ENCODE data around the gene EXOSC3. TPM values are rescaled to one million over a fixed set of nuclear protein-coding genes. Genes with fewer than 3 reads are reported as not detected.
A peak's percentile ranks its signal among the peaks of the same experiment; 100 is the strongest.

Gene EXOSC3
- total and polyA plus RNA-seq, 10 of the 15 experiments (the other 5 are each of a cell fraction or from before 2014, with no cell fraction given): 8.2 to 161 (median 61.4) TPM

DNA sequence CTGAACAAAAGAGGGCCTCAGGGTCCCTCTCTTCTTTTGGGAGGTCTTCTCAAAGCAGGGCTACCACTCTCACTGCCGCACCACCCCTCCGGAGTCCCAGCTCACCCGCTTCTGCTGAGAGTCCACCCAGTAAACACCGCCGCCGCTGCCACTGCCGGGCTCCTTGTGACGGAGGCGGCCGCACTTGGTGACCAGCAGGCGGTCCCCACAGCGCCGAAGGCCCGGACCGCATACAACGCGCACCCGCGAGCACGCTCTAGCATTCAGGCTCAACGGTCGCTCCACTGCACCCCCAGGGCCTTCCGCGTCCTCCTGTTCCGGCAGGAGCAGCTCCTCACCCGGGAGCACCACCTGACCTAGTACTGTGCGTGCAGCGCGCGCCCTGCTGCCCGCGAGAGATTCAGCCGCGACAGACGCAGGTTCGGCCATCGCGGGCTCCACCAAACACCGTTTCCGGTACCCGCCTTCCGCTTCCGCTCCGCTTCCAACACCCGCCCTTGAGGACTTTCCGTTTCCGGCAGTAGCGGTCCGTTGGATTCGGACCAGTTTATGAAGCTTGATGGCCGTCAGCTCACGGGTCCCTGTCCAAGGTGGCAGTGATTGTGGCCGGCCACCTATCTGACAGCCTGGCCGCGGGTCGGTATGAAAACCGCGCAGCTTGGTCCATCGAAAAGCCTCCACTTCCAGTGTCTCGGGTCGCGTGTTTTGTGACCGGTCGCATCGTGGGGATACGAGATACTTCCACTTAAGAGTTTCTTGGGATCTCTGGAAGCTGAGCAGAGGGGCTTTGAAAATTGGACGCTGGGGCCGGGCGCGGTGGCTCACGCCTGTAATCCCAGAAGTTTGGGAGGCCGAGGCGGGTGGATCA is at the start of gene EXOSC3 (continued):
- TF ChIP-seq, protein P1, sequence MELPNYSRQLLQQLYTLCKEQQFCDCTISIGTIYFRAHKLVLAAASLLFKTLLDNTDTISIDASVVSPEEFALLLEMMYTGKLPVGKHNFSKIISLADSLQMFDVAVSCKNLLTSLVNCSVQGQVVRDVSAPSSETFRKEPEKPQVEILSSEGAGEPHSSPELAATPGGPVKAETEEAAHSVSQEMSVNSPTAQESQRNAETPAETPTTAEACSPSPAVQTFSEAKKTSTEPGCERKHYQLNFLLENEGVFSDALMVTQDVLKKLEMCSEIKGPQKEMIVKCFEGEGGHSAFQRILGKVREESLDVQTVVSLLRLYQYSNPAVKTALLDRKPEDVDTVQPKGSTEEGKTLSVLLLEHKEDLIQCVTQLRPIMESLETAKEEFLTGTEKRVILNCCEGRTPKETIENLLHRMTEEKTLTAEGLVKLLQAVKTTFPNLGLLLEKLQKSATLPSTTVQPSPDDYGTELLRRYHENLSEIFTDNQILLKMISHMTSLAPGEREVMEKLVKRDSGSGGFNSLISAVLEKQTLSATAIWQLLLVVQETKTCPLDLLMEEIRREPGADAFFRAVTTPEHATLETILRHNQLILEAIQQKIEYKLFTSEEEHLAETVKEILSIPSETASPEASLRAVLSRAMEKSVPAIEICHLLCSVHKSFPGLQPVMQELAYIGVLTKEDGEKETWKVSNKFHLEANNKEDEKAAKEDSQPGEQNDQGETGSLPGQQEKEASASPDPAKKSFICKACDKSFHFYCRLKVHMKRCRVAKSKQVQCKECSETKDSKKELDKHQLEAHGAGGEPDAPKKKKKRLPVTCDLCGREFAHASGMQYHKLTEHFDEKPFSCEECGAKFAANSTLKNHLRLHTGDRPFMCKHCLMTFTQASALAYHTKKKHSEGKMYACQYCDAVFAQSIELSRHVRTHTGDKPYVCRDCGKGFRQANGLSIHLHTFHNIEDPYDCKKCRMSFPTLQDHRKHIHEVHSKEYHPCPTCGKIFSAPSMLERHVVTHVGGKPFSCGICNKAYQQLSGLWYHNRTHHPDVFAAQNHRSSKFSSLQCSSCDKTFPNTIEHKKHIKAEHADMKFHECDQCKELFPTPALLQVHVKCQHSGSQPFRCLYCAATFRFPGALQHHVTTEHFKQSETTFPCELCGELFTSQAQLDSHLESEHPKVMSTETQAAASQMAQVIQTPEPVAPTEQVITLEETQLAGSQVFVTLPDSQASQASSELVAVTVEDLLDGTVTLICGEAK (IDR thresholded peaks at IDR 0.05; ENCODE audit: borderline replicate concordance): peak; percentile 97
- TF ChIP-seq, protein P2, sequence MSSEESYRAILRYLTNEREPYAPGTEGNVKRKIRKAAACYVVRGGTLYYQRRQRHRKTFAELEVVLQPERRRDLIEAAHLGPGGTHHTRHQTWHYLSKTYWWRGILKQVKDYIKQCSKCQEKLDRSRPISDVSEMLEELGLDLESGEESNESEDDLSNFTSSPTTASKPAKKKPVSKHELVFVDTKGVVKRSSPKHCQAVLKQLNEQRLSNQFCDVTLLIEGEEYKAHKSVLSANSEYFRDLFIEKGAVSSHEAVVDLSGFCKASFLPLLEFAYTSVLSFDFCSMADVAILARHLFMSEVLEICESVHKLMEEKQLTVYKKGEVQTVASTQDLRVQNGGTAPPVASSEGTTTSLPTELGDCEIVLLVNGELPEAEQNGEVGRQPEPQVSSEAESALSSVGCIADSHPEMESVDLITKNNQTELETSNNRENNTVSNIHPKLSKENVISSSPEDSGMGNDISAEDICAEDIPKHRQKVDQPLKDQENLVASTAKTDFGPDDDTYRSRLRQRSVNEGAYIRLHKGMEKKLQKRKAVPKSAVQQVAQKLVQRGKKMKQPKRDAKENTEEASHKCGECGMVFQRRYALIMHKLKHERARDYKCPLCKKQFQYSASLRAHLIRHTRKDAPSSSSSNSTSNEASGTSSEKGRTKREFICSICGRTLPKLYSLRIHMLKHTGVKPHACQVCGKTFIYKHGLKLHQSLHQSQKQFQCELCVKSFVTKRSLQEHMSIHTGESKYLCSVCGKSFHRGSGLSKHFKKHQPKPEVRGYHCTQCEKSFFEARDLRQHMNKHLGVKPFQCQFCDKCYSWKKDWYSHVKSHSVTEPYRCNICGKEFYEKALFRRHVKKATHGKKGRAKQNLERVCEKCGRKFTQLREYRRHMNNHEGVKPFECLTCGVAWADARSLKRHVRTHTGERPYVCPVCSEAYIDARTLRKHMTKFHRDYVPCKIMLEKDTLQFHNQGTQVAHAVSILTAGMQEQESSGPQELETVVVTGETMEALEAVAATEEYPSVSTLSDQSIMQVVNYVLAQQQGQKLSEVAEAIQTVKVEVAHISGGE (CRISPR knock-in tag; IDR thresholded peaks at IDR 0.05): peak; percentile 73
- TF ChIP-seq ZNF274 (IDR thresholded peaks at IDR 0.05; ENCODE audit: insufficient read depth, insufficient read length): no peak
- no peak for TF ChIP-seq ZZZ3 (IDR thresholded peaks at IDR 0.05; ENCODE audit: control insufficient read depth, insufficient read length, low read depth)
- peak; percentile 78 for TF ChIP-seq CBFB (IDR thresholded peaks at IDR 0.05; ENCODE audit: low read depth)
- TF ChIP-seq SPI1 (IDR thresholded peaks at IDR 0.05; ENCODE audit: borderline replicate concordance, insufficient read depth, low read depth, low read length): peak; percentile 29; the same call in 1 of the 2 replicates
- TF ChIP-seq IKZF1 (conservative IDR thresholded peaks at IDR 0.05): peak; percentile 90
- TF ChIP-seq NBN (IDR thresholded peaks at IDR 0.05): peak; percentile 72; the same call in 1 of the 2 replicates
- no peak for TF ChIP-seq CHD4 (IDR thresholded peaks at IDR 0.05)
- TF ChIP-seq, protein P3, sequence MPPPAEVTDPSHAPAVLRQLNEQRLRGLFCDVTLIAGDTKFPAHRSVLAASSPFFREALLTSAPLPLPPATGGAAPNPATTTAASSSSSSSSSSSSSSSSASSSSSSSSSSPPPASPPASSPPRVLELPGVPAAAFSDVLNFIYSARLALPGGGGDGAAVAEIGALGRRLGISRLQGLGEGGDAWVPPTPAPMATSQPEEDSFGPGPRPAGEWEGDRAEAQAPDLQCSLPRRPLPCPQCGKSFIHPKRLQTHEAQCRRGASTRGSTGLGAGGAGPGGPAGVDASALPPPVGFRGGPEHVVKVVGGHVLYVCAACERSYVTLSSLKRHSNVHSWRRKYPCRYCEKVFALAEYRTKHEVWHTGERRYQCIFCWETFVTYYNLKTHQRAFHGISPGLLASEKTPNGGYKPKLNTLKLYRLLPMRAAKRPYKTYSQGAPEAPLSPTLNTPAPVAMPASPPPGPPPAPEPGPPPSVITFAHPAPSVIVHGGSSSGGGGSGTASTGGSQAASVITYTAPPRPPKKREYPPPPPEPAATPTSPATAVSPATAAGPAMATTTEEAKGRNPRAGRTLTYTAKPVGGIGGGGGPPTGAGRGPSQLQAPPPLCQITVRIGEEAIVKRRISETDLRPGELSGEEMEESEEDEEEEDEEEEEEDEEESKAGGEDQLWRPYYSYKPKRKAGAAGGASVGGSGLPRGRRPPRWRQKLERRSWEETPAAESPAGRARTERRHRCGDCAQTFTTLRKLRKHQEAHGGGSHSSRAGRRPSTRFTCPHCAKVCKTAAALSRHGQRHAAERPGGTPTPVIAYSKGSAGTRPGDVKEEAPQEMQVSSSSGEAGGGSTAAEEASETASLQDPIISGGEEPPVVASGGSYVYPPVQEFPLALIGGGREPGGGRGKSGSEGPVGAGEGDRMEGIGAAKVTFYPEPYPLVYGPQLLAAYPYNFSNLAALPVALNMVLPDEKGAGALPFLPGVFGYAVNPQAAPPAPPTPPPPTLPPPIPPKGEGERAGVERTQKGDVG (CRISPR knock-in tag; IDR thresholded peaks at IDR 0.05): no peak
- TF ChIP-seq, protein P4, sequence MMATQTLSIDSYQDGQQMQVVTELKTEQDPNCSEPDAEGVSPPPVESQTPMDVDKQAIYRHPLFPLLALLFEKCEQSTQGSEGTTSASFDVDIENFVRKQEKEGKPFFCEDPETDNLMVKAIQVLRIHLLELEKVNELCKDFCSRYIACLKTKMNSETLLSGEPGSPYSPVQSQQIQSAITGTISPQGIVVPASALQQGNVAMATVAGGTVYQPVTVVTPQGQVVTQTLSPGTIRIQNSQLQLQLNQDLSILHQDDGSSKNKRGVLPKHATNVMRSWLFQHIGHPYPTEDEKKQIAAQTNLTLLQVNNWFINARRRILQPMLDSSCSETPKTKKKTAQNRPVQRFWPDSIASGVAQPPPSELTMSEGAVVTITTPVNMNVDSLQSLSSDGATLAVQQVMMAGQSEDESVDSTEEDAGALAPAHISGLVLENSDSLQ (IDR thresholded peaks at IDR 0.05): peak; percentile 77
- TF ChIP-seq, protein P5, sequence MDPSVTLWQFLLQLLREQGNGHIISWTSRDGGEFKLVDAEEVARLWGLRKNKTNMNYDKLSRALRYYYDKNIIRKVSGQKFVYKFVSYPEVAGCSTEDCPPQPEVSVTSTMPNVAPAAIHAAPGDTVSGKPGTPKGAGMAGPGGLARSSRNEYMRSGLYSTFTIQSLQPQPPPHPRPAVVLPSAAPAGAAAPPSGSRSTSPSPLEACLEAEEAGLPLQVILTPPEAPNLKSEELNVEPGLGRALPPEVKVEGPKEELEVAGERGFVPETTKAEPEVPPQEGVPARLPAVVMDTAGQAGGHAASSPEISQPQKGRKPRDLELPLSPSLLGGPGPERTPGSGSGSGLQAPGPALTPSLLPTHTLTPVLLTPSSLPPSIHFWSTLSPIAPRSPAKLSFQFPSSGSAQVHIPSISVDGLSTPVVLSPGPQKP (IDR thresholded peaks at IDR 0.05; ENCODE audit: low read depth, low read length): peak; percentile 80
- no peak for TF ChIP-seq ZNF384 (IDR thresholded peaks at IDR 0.05; ENCODE audit: borderline replicate concordance, low read depth, low read length)
- TF ChIP-seq PAX8 (IDR thresholded peaks at IDR 0.05): no peak
- TF ChIP-seq ESRRA (IDR thresholded peaks at IDR 0.05; ENCODE audit: low read length): no peak
- no peak for TF ChIP-seq BMI1 (IDR thresholded peaks at IDR 0.05; ENCODE audit: borderline replicate concordance)
